ENCODE measurements around the gene PIK3C2G. TPM values are rescaled to one million over a fixed set of nuclear protein-coding genes. Genes with fewer than 3 reads are reported as not detected.

Gene PIK3C2G
- polyA plus RNA-seq, 1 experiment, result not detected

DNA sequence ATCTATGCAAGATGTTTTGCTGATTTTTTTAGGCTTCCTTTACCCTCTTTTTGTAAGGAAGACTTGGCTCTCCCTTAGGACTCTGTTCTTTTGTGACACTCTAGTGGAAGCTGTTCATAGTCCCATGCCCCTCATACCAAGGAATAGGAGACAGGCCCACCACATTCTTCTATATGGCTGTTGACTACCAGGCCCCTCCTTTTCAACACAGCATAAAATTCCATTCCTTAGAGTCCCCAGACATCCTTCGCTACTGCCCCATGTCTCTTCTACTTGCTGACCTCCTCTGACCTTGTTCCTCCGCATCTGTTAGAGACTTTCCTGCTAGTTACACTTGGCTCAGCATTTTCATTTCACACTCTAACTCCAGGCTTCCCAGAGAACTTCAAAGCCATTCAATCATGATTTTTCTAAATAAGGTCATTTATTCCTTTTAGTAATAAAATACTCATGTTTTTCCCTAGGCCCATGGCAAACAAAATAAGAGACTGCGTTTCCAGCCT, 9.7 kb downstream of the PIK3C2G start:
- ChIA-PET CTCF (no interaction called here), POLR2A (no interaction called here)
- no peaks in the 10 kb centered on the region for H3K27me3 ChIP-seq (ENCODE audit: control insufficient read depth, insufficient read depth, low read length)
- no peak overlapping the region for H3K4me3 ChIP-seq (ENCODE audit: low read depth, low read length)
- TF ChIP-seq, protein P1, sequence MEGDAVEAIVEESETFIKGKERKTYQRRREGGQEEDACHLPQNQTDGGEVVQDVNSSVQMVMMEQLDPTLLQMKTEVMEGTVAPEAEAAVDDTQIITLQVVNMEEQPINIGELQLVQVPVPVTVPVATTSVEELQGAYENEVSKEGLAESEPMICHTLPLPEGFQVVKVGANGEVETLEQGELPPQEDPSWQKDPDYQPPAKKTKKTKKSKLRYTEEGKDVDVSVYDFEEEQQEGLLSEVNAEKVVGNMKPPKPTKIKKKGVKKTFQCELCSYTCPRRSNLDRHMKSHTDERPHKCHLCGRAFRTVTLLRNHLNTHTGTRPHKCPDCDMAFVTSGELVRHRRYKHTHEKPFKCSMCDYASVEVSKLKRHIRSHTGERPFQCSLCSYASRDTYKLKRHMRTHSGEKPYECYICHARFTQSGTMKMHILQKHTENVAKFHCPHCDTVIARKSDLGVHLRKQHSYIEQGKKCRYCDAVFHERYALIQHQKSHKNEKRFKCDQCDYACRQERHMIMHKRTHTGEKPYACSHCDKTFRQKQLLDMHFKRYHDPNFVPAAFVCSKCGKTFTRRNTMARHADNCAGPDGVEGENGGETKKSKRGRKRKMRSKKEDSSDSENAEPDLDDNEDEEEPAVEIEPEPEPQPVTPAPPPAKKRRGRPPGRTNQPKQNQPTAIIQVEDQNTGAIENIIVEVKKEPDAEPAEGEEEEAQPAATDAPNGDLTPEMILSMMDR (IDR thresholded peaks at IDR 0.05; ENCODE audit: low read depth, low read length), result no peak
- H3K9me3 ChIP-seq (ENCODE audit: control insufficient read depth, insufficient read depth, low read length), result no peaks in the 10 kb centered on the region
- H3K27ac ChIP-seq (ENCODE audit: low read depth, low read length), result no peak overlapping the region
- DNase-seq (ENCODE audit: low read depth, low spot score), result no peak

DNA sequence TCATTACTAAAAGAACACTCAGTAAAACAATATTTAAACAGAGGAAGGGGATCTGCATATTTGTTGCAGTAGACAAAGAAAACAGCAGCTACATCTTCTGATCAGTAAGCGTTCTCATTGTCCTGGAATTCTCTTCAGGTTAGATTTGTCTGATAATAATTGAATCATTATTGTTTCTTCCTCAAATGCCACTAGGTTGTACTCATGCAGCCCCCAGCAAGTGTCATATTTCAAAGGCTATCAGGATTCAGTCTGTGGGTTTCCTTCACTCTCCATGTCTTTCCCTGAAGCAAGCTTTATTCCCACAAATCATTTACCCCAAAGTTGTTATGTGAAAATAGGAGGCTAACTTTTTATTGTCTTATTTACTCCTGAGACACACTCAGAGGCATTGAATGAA, 14.7 kb downstream of the PIK3C2G start:
- Histone ChIP-seq H3K4me3 (ENCODE audit: low read depth, low read length) (no peak overlapping the region), H3K27me3 (ENCODE audit: control insufficient read depth, insufficient read depth, low read length) (no peaks in the 10 kb centered on the region), H3K27ac (ENCODE audit: low read depth, low read length) (no peak overlapping the region), H3K9me3 (ENCODE audit: control insufficient read depth, insufficient read depth, low read length) (no peaks in the 10 kb centered on the region)
- TF ChIP-seq, protein P1 (IDR thresholded peaks at IDR 0.05; ENCODE audit: low read depth, low read length), result no peak
- no peak for DNase-seq (ENCODE audit: low read depth, low spot score)
- ChIA-PET POLR2A (no interaction called here), CTCF (interaction anchor here (2.7 kb wide), 1 partner anchor 26 kb away, joined by 9 read pairs; no protein-coding TSS in a partner anchor)

DNA sequence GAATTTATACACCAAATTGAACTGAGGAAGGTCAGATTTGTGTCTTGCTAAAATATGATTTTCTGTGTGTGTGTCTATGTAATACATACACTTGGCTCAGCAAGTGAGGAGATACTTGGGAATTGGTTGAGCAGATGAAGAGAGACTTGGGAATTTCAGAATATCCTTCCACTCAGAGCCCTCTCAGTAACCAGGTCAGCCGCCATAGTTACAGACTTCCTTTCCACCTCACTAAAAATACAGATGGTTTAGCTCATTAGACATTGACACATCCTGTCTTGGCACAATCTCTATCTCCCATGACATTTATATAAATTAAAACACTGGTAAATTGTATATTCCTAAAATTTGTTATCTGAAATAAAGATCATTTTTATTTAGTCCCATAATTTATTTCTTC, 15.9 kb downstream of the PIK3C2G start:
- DNase-seq (ENCODE audit: low read depth, low spot score), result no peak
- H3K27me3 ChIP-seq (ENCODE audit: control insufficient read depth, insufficient read depth, low read length), result no peaks in the 10 kb centered on the region
- CTCF ChIA-PET, result interaction anchor here (0.5 to 2.7 kb wide), 2 partner anchors 14 to 27 kb away, joined by 3 to 9 read pairs; no protein-coding TSS in a partner anchor
- TF ChIP-seq, protein P1 (IDR thresholded peaks at IDR 0.05; ENCODE audit: low read depth, low read length), result no peak
- POLR2A ChIA-PET, result no interaction called here
- no peak overlapping the region for H3K27ac ChIP-seq (ENCODE audit: low read depth, low read length)
- no peak overlapping the region for H3K4me3 ChIP-seq (ENCODE audit: low read depth, low read length)
- no peaks in the 10 kb centered on the region for H3K9me3 ChIP-seq (ENCODE audit: control insufficient read depth, insufficient read depth, low read length)

DNA sequence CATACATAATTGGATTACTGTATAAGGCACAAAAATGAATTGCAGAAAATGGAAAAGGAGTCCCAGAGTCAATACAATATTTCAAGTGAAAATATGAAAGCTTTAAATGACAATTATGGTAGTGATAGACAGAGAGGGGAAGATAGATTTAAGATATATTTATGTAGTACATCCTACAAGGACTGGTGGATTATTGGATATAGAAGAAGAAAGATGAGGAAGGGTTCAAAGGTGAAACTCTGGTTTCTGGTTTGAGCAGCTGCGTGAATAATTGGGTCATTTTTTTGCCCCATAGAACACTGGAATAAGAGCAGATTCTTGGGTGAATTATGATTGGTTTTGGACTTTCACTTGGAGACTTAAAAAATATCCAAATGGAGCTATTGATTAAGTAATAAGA, 19.4 kb downstream of the PIK3C2G start:
- no peak overlapping the region for H3K27ac ChIP-seq (ENCODE audit: low read depth, low read length)
- no peak overlapping the region for H3K4me3 ChIP-seq (ENCODE audit: low read depth, low read length)
- no peaks in the 10 kb centered on the region for H3K9me3 ChIP-seq (ENCODE audit: control insufficient read depth, insufficient read depth, low read length)
- DNase-seq (ENCODE audit: low read depth, low spot score), result no peak
- CTCF ChIA-PET, result interaction anchor here (1.6 kb wide), 1 partner anchor 35 kb away, joined by 4 read pairs; no protein-coding TSS in a partner anchor
- POLR2A ChIA-PET, result no interaction called here
- TF ChIP-seq, protein P1 (IDR thresholded peaks at IDR 0.05; ENCODE audit: low read depth, low read length), result no peak
- H3K27me3 ChIP-seq (ENCODE audit: control insufficient read depth, insufficient read depth, low read length), result no peaks in the 10 kb centered on the region

DNA sequence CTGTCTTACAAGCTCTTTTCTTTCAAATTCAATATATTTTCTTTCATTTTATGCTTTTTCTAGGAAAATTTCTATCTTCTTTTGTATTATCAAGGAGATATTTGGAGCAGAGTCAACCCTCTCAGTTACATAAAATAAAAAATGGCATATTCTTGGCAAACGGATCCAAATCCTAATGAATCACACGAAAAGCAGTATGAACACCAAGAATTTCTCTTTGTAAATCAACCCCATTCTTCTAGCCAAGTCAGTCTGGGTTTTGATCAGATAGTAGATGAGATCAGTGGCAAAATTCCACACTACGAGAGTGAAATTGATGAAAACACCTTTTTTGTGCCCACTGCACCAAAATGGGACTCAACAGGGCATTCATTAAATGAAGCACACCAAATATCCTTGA, 20.6 kb downstream of the PIK3C2G start:
- DNase-seq (ENCODE audit: low read depth, low spot score), result no peak
- Histone ChIP-seq H3K27me3 (ENCODE audit: control insufficient read depth, insufficient read depth, low read length) (no peaks in the 10 kb centered on the region), H3K4me3 (ENCODE audit: low read depth, low read length) (no peak overlapping the region), H3K9me3 (ENCODE audit: control insufficient read depth, insufficient read depth, low read length) (no peaks in the 10 kb centered on the region), H3K27ac (ENCODE audit: low read depth, low read length) (no peak overlapping the region)
- ChIA-PET CTCF (interaction anchor here (1.6 kb wide), 1 partner anchor 36 kb away, joined by 4 read pairs; no protein-coding TSS in a partner anchor), POLR2A (interaction anchor here (0.8 kb wide), 1 partner anchor 765 kb away, joined by 11 read pairs; no protein-coding TSS in a partner anchor)
- TF ChIP-seq, protein P1 (IDR thresholded peaks at IDR 0.05; ENCODE audit: low read depth, low read length), result no peak
